ENCODE results near the gene PRR3.
A peak's percentile ranks its signal among the peaks of the same experiment; 100 is the strongest.

PRR3 gene

DNA sequence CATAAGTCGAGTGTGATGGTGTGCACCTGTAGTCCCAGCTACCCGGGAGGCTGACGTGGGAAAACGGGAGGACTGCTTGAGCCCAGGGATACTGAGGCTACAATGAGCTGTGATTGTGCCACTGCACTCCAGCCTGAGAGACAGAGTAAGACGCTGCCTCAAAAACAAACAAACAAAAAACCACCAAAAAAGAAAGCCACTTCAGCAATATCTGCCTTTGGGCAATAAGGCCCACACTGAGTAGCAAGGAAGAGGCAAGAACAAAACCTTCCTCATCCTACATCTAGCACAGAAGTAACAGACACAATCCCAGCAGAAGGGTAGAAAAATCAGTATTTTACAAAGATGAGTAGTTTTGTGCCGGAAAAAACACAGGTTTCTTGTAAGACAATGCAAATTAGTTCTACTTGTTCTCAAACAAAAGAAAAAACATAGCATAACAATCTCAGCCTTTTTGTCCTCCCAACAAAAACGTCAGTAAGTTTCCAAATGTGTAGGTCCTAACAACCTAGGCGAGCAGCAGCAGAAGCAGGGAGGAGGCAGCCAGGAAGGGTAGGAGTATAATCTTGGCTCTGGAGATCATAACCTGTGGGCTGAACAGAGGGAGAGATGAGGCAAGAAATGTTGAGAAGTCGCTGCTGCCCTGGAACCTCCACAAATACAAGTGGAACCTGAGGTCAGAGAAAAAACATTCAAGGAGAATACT is 54.2 kb downstream of the PRR3 start:
- Histone ChIP-seq H3K4me3 (ENCODE audit: low read length) (no peak overlapping the region), H3K9me2 (replicated peaks; ENCODE audit: control insufficient read depth, low read length) (no peaks in the 10 kb centered on the region), H3K27ac (ENCODE audit: low read depth, low read length) (no peak overlapping the region), H3K4me2 (ENCODE audit: low read length) (no peak overlapping the region), H3K27me3 (ENCODE audit: control insufficient read depth, low read length) (no peaks in the 10 kb centered on the region), H4K20me1 (ENCODE audit: control insufficient read depth, insufficient read depth, low read depth, low read length) (peaks cover 20% of the 10 kb centered on the region), H3K36me3 (ENCODE audit: control insufficient read depth, low read length) (peaks cover 93% of the 10 kb centered on the region), H3K4me1 (ENCODE audit: control insufficient read depth, low read length) (peaks cover 29% of the 10 kb centered on the region), H3K79me2 (ENCODE audit: control insufficient read depth, low read length) (peaks cover 66% of the 10 kb centered on the region), H3F3A (ENCODE audit: control insufficient read depth, insufficient read depth) (peaks cover 38% of the 10 kb centered on the region), H3K9me3 (ENCODE audit: control insufficient read depth, insufficient read depth, low read length) (no peaks in the 10 kb centered on the region)
- TF ChIP-seq, protein P1, sequence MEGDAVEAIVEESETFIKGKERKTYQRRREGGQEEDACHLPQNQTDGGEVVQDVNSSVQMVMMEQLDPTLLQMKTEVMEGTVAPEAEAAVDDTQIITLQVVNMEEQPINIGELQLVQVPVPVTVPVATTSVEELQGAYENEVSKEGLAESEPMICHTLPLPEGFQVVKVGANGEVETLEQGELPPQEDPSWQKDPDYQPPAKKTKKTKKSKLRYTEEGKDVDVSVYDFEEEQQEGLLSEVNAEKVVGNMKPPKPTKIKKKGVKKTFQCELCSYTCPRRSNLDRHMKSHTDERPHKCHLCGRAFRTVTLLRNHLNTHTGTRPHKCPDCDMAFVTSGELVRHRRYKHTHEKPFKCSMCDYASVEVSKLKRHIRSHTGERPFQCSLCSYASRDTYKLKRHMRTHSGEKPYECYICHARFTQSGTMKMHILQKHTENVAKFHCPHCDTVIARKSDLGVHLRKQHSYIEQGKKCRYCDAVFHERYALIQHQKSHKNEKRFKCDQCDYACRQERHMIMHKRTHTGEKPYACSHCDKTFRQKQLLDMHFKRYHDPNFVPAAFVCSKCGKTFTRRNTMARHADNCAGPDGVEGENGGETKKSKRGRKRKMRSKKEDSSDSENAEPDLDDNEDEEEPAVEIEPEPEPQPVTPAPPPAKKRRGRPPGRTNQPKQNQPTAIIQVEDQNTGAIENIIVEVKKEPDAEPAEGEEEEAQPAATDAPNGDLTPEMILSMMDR (IDR thresholded peaks at IDR 0.05; ENCODE audit: low read depth, low read length, poor library complexity, severe bottlenecking), result no peak
- no peak for TF ChIP-seq EZH2phosphoT487 (IDR thresholded peaks at IDR 0.05; ENCODE audit: borderline replicate concordance, low read length)

DNA sequence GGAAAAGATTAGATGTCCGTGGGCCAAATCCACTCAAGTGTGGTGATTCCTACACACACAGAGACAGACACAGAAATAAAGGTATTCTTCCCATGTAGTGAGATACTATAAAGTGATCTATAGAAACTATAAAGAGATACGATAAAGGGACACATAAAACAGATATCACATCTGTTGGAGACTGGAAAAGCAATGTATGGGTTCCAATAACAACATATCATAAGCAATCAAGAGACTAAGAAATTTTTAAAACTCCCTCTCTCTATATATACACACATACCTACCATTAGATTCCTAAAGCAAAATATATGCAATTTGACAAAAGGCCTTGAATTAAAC is 54.7 kb downstream of the PRR3 start:
- H3K4me1 ChIP-seq (ENCODE audit: control insufficient read depth, low read length), result peaks cover 29% of the 10 kb centered on the region

DNA sequence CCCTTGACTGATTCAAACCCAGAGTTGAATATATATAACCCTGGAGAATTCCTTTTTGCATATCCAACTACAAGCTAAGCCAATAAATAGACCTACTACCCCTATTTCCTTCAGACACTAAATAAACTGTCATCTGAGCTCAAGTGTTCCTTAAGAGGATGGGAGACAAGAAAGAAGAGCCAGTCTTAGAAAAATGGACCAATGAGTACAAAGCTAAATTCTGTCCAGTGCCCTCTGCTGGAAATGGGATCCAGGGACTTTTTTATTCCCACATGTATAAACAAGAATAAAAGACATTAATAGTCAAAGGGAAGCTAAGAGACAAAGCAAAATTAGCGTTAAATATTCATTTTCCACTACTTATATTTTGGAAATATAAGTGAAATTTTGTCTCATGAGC is 55.1 kb downstream of the PRR3 start:
- Histone ChIP-seq H3K4me2 (ENCODE audit: low read length) (peak overlapping the region; percentile 96; the same call in 1 of the 2 replicates), H3K4me3 (ENCODE audit: low read length) (no peak overlapping the region), H3K27ac (ENCODE audit: low read depth, low read length) (no peak overlapping the region)

More for the DNA sequence above, 54.7 kb downstream of the PRR3 start:
- Histone ChIP-seq H3K27ac (ENCODE audit: low read depth, low read length) (no peak overlapping the region), H3K36me3 (ENCODE audit: control insufficient read depth, low read length) (peaks cover 93% of the 10 kb centered on the region), H3K9me3 (ENCODE audit: control insufficient read depth, insufficient read depth, low read length) (no peaks in the 10 kb centered on the region), H4K20me1 (ENCODE audit: control insufficient read depth, insufficient read depth, low read depth, low read length) (peaks cover 25% of the 10 kb centered on the region), H3K4me2 (ENCODE audit: low read length) (0 out of 2 replicates have a peak overlapping the region, but pooled peaks have one; percentile 96), H3F3A (ENCODE audit: control insufficient read depth, insufficient read depth) (peaks cover 43% of the 10 kb centered on the region), H3K27me3 (ENCODE audit: control insufficient read depth, low read length) (no peaks in the 10 kb centered on the region), H3K4me3 (ENCODE audit: low read length) (no peak overlapping the region), H3K9me2 (replicated peaks; ENCODE audit: control insufficient read depth, low read length) (no peaks in the 10 kb centered on the region), H3K79me2 (ENCODE audit: control insufficient read depth, low read length) (peaks cover 71% of the 10 kb centered on the region)
- TF ChIP-seq, protein P1 (IDR thresholded peaks at IDR 0.05; ENCODE audit: low read depth, low read length, poor library complexity, severe bottlenecking), result no peak

More for the DNA sequence above, 55.1 kb downstream of the PRR3 start:
- H4K20me1 ChIP-seq (ENCODE audit: control insufficient read depth, insufficient read depth, low read depth, low read length), result peaks cover 26% of the 10 kb centered on the region
- H3K79me2 ChIP-seq (ENCODE audit: control insufficient read depth, low read length), result peaks cover 74% of the 10 kb centered on the region
- H3K36me3 ChIP-seq (ENCODE audit: control insufficient read depth, low read length), result peaks cover 92% of the 10 kb centered on the region
- H3K9me3 ChIP-seq (ENCODE audit: control insufficient read depth, insufficient read depth, low read length), result no peaks in the 10 kb centered on the region
- H3K27me3 ChIP-seq (ENCODE audit: control insufficient read depth, low read length), result no peaks in the 10 kb centered on the region
- peaks cover 29% of the 10 kb centered on the region for H3K4me1 ChIP-seq (ENCODE audit: control insufficient read depth, low read length)
- H3K9me2 ChIP-seq (replicated peaks; ENCODE audit: control insufficient read depth, low read length), result no peaks in the 10 kb centered on the region
- no peak for TF ChIP-seq EZH2phosphoT487 (IDR thresholded peaks at IDR 0.05; ENCODE audit: borderline replicate concordance, low read length)
- TF ChIP-seq, protein P1 (IDR thresholded peaks at IDR 0.05; ENCODE audit: low read depth, low read length, poor library complexity, severe bottlenecking), result peak; percentile 44
- peaks cover 41% of the 10 kb centered on the region for H3F3A ChIP-seq (ENCODE audit: control insufficient read depth, insufficient read depth)
